Measurements from ENCODE around the gene GHR.

GHR gene

GRCh38 chr5:42526179-42526578 is 102.9 kb downstream of the GHR start:
- no peaks in the 10 kb centered on the region for H3K9me3 ChIP-seq (ENCODE audit: severe bottlenecking)
- H3K27ac ChIP-seq: no peak overlapping the region
- H3K27me3 ChIP-seq (ENCODE audit: insufficient read depth, low read depth, severe bottlenecking): peaks cover 21% of the 10 kb centered on the region
- no peak for DNase-seq
- TF ChIP-seq CTCF (IDR thresholded peaks at IDR 0.05; ENCODE audit: low read depth, low read length): no peak
- H3K36me3 ChIP-seq: no peaks in the 10 kb centered on the region
- H3K4me3 ChIP-seq (ENCODE audit: low read depth, low read length): no peak overlapping the region

GRCh38 chr5:42531611-42532010 is 108.4 kb downstream of the GHR start:
- peaks cover 7% of the 10 kb centered on the region for H3K27me3 ChIP-seq (ENCODE audit: insufficient read depth, low read depth, severe bottlenecking)
- H3K27ac ChIP-seq: no peak overlapping the region
- no peaks in the 10 kb centered on the region for H3K9me3 ChIP-seq (ENCODE audit: severe bottlenecking)
- no peak overlapping the region for H3K4me3 ChIP-seq (ENCODE audit: low read depth, low read length)
- no peak for TF ChIP-seq CTCF (IDR thresholded peaks at IDR 0.05; ENCODE audit: low read depth, low read length)
- H3K36me3 ChIP-seq: no peaks in the 10 kb centered on the region
- DNase-seq: no peak

GRCh38 chr5:42542106-42542505 is 118.9 kb downstream of the GHR start:
- no peak for DNase-seq
- H3K4me3 ChIP-seq (ENCODE audit: low read depth, low read length): no peak overlapping the region
- H3K27ac ChIP-seq: no peak overlapping the region
- no peaks in the 10 kb centered on the region for H3K27me3 ChIP-seq (ENCODE audit: insufficient read depth, low read depth, severe bottlenecking)
- H3K9me3 ChIP-seq (ENCODE audit: severe bottlenecking): no peaks in the 10 kb centered on the region
- no peak for TF ChIP-seq CTCF (IDR thresholded peaks at IDR 0.05; ENCODE audit: low read depth, low read length)
- H3K36me3 ChIP-seq: no peaks in the 10 kb centered on the region

- Histone ChIP-seq H3K27ac (no peak overlapping the region), H3K9me3 (ENCODE audit: severe bottlenecking) (no peaks in the 10 kb centered on the region), H3K36me3 (no peaks in the 10 kb centered on the region), H3K27me3 (ENCODE audit: insufficient read depth, low read depth, severe bottlenecking) (no peaks in the 10 kb centered on the region), H3K4me3 (ENCODE audit: low read depth, low read length) (no peak overlapping the region)
- no peak for TF ChIP-seq CTCF (IDR thresholded peaks at IDR 0.05; ENCODE audit: low read depth, low read length)
- no peak for DNase-seq
Observed at GRCh38 chr5:42543774-42544173, 120.5 kb downstream of the GHR start.

GRCh38 chr5:42545038-42545437 is 121.8 kb downstream of the GHR start:
- H3K27ac ChIP-seq: no peak overlapping the region
- no peaks in the 10 kb centered on the region for H3K9me3 ChIP-seq (ENCODE audit: severe bottlenecking)
- H3K27me3 ChIP-seq (ENCODE audit: insufficient read depth, low read depth, severe bottlenecking): peaks cover 10% of the 10 kb centered on the region
- TF ChIP-seq CTCF (IDR thresholded peaks at IDR 0.05; ENCODE audit: low read depth, low read length): no peak
- DNase-seq: no peak
- H3K36me3 ChIP-seq: no peaks in the 10 kb centered on the region
- no peak overlapping the region for H3K4me3 ChIP-seq (ENCODE audit: low read depth, low read length)

GRCh38 chr5:42547141-42547540 is 123.9 kb downstream of the GHR start:
- Histone ChIP-seq H3K27ac (no peak overlapping the region), H3K36me3 (no peaks in the 10 kb centered on the region), H3K9me3 (ENCODE audit: severe bottlenecking) (no peaks in the 10 kb centered on the region), H3K27me3 (ENCODE audit: insufficient read depth, low read depth, severe bottlenecking) (peaks cover 28% of the 10 kb centered on the region), H3K4me3 (ENCODE audit: low read depth, low read length) (no peak overlapping the region)
- DNase-seq: no peak
- no peak for TF ChIP-seq CTCF (IDR thresholded peaks at IDR 0.05; ENCODE audit: low read depth, low read length)
